ENCODE measurements around the gene CLDND2.

The CLDND2 gene

DNA sequence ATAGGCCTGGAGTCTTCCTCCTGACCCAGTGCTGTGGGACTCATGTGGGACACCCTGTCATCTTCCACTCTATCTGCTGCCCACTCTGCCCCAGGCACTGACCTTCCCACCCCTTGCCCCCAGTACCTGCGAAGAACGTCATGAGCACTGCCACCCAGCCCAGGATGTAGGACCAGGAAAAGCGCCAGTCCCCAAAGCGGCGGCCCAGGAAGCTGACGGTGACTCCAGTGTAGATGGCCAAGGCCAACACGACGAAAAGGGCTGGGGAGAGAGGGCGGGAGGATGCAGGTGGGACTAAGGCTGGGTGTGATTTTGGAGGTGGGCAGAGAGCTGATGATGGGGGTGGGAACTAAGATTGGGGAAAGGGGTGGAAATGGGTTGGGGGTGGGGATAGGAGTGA is 11.6 kb upstream of the CLDND2 start:
- DNase-seq: no peak

DNA sequence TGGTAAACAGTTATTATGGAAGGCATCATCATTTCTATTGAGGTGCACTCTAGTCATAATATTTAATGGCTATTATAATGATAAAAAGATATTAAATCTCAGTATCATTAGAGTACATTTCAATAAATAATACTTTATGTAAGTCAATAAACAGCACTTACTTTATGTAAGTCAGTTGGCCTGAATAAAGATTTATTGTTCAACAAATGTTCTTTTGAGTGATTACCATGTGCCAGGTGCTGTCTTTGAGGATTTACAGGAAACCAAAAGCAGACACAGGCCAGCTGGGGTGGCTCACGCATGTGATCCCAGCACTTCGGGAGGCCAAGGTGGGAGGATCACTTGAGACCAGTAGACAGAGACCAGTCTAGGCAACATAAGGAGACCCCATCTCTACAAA is 8.6 kb upstream of the CLDND2 start:
- DNase-seq: no peak

DNA sequence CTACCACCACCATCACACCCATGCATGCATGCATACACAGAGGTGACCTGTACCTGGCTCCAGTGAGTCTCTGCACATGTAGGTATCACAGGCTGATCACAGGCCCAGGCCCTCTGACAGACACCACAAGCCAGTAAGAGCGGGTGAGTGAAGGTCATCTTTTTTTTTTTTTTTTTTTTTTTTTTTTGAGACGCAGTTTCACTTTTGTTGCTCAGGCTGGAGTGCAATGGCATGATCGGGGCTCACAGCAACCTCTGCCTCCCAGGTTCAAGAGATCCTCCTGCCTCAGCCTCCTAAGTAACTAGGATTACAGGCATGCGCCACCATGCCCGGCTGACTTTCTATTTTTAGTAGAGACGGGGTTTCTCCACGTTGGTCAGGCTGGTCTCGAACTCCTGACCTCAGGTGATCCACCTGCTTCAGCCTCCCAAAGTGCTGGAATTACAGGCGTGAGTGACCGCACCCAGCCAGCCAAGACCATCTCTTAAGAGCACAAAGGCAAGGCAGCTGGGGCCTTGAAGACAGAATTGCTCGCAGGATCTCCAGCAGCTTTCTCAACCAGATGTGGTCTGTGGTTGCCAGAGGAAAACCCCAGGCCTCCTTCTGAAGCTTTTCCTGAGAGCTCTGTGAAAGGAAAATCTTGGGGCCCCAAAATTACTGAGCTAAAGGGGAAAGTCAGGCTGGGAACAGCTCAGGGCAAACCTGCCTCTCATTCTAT is 6.9 kb upstream of the CLDND2 start:
- DNase-seq: no peak

DNA sequence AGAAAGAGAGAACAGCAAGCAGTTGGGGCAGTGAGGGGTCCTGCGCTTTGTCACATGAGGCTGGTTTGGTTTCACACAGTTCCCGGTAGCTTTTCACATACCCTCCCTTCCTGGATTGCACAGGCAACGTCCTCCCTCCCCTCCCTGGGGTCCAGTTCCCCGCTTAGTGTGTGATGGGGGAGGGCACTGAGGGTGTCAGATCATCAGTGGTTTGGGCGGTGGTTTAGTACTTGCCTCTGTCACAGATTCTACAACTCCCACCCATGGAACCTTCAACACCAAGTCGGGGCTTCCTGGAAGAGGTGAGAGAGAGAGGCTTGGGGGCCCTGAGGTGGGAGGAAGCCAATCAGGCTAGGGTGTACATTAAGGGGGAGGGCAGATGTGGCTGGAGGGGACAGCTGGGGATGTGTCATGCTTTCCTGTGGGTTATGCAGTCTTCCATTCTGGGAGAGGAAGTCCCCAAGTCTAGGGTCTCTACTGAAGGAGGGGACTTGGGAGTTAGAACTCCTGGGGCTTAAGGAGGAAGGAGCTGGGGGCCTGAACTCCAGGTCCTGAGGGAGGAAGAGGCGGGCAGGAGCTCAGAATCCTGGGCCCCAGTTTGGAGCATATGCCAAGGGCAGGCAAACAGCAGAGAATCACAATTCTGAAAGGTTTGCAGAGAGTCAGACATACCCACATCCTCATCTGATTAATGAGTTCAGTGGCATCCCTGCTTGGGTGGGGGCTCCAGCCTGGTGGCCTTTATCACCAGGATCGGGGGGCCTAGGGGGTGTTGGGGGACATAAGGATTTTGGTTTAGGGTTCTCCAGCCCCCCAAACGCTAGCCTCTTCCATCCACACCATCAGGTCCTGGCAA is 4.1 kb upstream of the CLDND2 start, which contains the start of gene NKG7:
Gene NKG7 (minus strand): TSS at position 6 of the 856 bp plus-strand sequence. CDS start 119 bp downstream, outside the sequence.
- DNase-seq: no peak

DNA sequence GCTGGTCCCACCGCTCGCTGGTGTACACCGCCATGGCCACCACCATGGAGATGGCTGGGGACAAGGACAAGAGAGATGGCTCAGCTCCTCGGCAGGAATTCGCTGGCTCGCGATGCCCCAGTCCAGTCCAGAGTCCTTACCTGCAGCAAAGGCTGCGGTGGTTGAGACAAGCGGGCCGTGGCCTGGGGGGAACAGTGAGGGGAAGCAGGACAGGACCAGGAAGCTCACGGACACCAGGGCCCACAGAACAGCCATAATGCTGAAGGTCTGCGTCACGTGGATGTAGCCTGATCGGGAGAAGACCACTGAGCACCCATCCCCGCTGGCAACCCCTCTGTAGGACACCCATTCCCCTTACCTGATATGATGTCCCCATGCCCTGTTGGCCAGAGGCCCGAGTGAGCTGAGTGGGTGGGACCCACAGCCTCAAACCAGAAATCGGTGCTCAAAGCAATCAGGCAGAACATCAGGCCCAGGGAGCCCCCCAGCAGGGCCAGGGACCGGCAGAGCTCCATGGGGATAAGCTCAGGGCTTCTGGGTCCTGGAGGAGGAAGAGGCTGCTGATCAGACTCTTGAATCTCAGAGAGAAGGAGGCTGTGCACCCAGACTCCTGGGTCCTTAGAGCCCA is 3.3 kb upstream of the CLDND2 start:
- no peak for DNase-seq

DNA sequence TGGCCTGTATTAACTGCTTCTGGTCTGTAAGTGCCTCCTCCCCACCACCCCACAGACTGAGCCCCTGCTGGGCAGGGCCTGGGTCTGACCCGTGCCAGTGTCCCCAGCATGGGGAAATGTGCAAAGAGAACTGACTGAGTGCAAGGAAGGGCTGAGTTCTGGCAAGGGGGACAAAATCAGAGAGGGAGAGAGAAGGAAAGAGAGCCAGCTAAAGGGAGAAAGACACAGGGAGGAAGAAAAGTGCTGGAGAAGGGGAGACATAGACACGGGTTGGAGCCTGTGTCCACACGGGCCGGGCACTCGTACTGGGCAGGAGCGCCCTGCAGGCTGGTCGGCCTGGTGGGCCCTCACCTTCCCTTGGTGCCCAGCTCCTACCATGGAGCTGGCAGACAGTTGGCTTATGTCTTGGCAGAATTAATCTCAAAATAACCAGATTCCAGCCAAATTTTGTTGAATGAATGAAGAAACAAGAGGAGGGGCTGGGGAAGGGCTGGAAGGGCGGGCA is 2.4 kb upstream of the CLDND2 start:
- DNase-seq: no peak

DNA sequence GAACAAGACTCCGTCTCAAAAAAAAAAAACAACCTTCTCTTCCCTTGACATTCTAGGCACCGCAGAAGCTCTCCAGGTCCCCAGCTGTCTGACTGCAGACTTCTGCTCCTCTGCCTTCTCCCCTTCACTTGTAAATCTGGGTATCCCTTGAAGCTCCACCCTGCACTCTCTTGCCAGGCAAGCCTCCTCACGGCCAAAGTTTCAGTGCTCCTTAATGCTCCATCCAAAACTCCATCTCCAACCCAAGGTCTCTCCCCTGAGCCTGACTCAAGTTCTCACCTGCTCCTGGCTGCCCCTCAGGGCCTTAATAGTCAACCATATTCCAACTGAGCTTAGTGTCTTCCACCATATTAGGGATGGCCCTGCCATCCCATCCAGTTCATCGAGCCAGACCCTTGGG is 1.4 kb upstream of the CLDND2 start:
- DNase-seq: no peak

DNA sequence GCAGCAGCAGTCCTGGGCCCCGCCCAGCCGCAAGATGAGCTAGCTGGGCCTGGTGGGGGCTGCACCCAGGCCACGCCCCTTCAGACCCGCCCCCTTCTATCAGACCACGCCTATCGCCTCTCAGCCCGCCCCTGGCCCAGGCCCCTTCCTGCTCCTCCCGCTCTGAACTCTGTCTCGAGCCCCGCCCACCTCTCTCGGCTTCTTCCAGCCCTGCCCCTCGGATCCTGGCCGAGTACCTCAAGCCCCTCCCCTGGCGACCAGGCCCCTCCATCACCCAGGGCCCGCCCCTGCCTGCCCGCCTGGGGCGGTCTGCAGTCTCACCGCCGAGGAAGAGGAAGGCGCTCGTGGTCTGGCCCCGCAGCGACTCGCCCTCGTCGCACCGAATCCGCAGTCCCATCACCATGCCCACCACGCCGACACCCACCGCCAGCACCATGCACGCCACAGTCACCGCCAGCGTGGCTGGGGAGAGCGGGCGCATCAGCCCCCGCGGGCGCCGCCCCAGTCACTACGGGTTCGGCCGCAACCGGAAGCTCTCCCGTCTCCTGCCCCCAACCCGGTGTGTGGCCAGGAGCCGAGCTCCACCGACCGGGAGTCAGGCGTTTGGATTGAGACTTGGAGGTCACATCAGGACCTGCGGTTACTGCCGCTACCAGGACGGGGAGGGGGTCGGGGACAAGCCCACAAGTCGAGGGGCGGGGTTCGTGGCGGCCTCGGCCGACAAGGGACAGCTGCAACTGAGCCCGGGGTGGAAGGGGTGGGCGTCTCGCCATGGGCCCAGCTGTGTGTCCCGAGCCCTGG is 1.0 kb downstream of the CLDND2 start:
- peak; percentile 95 for DNase-seq

DNA sequence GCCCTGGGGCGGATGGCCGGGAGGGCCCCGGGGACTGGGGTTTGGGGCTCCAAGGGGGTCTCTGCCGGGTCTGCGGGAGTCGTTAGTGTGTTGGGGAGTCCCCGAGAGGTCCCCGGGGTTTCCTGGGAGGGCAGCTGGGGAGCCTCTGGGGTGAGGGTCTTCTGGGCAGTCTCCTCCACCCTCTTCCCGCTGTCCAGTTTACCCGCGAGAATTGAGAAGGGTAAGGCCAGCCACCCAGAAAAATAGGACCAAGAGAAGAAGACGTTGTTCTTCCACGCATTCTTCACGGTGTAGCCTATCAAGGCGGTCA is 1.6 kb downstream of the CLDND2 start:
- DNase-seq: no peak

DNA sequence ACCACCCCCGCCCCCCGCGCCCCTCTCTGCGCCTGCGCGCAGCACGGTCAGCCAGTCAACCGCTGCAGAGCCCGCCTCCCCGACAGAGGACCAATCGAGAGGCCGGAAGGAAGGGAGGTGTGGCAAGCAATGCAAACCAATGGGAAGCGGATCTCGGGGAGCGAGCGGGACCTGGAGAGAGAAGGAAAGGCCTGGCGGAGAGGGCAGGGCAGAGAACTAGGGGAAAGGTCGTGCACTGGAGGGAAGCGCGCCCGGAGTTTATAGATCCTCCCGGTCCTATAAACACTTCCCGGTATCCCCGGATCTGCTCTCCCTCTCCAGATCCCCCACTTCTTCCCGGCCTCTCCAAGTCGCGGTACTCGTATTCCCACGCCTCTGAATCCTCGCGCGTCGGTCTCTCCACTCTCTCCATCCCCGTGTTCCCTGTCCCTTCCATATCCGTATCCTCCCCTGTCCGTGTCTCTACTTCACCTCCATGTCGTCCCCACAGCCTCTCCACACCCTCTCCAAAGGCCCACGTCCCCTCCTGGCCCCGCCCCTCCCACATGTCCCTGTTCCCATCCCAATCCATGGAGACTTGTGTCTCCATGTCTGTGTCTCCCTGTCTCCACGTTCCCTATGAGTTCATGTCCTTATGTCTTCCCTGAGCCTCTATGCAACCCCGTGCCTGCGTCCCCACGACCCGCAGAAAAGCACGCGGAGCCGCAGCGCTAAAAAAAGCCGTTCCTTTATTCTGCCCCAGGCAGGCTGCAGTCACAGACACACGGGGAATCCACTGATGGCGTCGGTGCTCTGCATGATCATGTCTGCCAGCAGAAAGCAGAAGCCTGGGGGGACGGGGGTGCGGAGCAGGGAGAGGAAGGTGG is 2.2 kb downstream of the CLDND2 start:
- DNase-seq: peak; percentile 94

DNA sequence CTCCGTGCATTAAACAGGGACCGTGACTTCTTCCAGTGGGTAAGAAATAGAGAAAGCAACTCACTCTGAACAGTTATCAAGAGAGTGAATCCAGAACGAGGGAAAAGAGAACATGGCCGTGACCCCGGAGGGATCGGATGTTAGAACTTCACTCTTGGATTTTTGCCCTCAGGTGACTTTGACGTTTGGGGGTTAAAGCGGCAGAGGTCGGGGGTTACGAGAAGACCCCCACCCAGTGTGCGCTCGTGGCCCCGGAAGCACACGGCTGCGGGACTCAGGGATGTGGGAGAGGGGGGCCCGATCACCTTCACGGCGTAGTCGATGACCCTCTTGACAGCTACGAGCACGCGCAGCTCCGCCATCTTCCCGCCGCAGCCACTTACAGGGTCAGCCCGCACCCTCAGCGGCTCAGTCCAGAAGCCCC is 2.8 kb downstream of the CLDND2 start, which contains the start of gene ETFB:
Gene ETFB (minus strand): TSS at position 424 of the 424 bp plus-strand sequence. CDS start 62 bp downstream, at position 362.
- DNase-seq: no peak

DNA sequence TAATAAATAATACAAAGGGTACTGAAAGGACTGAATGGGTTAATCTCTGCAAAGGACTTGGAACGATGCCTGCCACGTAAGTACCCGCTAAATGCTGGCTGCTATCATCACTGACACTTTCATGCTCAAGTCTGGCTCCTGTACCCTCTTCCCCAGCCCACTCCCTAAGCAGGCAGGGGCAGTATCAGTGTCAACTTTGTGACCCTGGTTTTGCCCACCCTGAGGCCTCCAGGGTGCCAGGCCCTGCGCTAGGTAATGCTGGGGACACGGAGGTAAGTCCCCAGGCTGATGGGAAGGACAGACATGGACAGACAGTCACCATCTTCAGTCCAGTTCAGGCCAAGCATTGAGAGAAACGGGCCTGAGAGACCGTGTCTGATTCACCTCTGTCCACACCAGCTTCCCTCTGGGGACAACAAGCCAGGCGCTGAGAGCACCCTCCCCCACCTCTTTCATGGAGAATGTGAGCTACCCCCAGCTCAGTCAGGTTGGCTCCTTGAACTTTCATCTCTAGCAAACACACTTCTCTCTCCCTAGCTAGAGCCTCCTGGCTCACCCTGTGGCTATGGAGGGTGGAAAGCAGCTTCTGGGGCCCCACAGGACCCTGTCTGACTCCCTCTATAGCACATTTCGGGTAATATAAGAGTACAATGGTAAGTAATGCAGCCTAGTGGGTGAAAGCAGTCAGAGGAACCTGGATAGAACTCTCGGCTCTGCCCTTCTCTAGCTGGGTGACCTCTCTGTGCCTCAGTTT is 3.4 kb downstream of the CLDND2 start:
- DNase-seq: no peak

DNA sequence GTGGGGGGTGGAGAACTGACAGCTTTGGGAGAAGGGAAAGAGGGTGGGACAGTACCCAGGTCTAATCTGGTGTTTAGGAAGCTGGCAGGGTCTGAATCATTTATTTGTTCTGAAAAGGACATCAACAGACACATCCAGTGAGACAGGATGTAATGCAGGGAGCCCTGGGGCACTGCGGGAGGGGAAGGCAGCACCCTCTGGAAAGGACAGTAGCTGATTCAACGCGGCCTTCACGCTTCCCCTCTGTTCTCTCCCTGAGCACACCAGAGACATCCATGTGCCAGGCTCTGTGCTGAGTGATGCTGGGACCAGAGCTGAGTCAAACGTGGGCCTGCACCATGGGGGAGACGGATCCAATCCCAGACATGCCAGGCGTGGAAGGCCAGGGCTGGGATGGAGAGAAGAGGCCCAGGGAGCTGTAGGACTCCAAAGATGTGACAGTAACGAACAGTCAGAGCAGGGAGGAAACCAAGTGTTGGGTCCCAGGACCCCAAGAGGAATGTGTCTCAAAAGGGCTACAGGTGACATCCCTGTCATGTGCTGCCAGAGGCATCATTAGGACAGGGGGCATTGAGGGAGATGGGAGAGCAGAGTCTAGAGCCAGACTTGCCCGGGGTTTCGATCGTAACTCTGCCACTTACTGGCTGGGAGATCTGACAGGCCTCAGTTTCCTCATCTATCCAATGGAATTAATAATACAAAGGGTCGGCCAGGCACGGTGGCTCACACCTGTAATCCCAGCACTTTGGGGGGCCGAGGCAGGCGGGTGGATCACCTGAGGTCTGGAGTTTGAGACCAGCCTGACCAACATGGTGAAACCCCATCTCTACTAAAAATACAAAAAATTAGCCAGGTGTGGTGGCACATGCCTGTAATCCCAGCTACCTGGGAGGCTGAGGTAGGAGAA is 4.3 kb downstream of the CLDND2 start:
- no peak for DNase-seq

DNA sequence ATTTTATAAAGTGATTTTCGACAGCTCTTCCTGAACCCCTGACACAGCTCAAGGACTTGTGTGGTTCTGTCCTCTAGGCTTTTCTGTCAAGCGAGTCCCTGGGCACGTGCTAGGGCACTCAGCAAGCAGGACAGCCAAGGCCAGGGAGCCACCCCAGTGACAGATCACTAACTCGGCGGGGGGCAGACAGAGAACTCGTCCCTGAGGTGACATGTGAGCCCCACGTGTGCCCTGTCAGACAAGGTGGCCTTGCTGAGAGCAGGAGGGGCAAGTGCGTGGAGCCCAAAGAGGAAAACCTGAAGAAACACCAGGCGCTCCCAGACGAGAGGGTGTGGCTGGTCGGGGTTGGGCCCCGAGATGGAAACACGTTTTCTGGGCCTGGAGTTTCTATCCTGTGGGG is 7.6 kb downstream of the CLDND2 start:
- DNase-seq: no peak

DNA sequence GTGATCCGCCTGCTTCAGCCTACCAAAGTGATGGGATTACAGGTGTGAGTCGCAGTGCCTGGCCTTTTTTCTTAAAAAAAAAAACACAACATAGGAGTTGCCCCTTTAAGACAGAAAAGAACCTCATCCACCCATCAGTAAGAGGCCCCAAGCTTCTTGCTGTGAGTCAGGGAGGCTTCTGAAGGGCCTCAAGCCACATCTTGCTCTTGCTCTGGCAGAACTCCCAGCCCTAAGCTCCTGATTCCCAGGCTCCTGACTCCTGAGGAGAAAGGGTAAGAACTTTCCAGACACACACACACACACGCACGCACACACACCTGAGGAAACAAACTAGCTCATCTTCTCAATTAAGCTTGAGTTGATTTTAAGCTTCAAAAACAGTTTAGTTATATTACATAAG is 9.5 kb downstream of the CLDND2 start:
- no peak for DNase-seq

DNA sequence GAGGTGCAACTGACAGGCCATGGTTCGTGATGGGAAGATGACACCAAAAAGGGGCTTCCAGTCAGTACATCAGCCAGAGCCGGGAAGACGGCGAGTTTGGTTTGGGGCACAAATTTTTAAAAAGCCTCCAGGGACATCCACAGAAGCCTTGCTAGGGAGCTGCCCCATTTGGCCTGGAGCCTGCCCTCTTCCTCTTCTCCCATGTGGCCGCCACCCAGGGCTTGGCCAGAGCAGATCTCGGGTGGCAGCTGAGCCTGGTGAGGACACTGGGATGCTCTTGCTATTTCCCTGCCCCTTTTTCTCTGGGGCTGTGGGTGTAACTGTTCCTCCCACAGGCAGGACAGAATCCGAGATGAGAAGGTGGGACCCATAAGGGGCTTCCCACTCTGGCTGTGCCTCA is 10.9 kb downstream of the CLDND2 start:
- no peak for DNase-seq

DNA sequence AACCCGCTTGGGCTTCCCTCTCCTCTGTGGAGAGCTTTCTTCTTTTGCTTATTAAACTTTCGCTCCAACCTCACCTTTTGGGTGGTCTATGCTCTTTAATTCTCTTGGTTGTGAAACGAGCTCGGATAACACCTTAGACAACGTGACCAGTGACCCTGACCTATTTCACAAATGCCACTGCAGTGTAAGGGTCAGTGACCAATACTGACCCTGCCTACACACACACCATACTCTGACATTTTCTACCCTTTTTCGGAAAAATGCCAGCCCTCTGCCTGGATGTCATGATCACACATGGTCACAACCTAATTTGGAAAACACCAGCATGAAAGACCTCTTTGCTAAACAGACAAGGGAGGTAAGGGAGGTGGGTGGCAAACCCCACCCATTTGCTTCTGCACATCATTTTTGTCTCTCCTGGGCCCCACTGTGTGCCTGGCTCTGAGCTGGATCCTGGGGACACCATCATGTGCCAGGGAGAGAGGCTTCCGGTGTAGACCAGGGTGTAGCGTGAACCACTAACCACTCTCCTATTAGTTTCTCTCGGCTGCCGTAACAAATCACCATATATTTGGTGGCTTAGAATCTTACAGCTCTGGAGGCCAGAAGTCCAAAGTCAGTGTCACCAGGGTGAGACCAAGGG is 12.5 kb downstream of the CLDND2 start:
- no peak for DNase-seq

DNA sequence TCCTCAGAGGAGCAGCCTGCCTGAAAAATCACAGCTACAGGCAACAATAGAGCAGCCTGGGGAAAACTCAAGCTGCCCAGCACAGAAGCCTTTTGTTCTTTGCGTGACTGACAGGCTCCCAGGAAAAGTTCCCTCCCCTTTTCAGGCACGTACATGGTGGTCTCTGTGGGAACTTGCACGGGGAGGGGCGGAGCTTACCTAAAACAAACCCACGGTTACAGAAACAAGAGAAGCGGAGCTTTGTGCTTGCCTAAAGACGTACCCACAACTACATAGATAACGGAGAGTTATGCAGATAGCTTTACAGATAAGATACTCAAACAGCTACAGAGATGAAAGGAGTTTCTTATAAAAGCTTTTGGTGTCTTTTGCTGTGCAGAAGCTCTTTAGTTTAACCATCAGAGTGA is 14.1 kb downstream of the CLDND2 start:
- DNase-seq: no peak

DNA sequence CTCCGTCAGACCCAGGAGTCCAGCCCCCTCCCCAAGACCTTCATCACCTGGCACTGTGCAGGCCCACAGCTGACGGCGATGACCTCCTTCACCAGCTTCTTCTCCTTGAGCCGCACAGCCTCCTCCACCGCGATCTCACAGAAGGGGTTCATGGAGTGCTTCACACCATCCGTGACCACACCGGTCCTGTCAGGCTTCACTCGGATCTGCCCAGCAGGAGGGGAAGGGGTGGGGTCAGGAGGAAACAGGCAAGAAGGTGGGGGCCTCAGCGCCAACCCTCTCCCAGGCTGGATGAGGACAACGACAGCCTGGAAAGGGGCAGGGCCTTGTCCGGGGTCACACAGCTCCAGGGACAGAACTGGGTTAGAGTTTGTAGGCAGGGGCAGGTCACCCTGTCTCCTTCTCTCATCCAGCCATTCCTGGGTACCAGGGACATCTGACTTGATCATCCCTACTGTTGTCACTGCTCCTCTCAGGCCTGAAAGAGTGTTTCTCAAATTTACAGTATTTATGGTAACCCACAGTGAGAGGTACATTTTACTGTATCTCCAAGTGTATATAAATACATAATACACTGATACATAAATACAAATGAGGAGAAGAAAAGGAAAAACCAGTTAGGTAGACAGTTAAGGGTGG is 14.6 kb downstream of the CLDND2 start:
- DNase-seq: no peak
